Loucy (cell line): ENCODE data around the gene LBP.

ENCODE experiments used
- H2AFZ ChIP-seq: fragments of 200-600 bp; sonication (generic); 2 replicates; pipeline ENCODE4 v1.6.0; 2016; ENCODE audit warnings: antibody characterized with exemption, mild to moderate bottlenecking, low read length, moderate library complexity
- H3F3A ChIP-seq: fragments of 200-600 bp; 2 replicates; pipeline ENCODE4 v1.6.0; 2016; ENCODE audit warnings: antibody characterized with exemption, low read depth, mild to moderate bottlenecking
- H3K27me3 ChIP-seq: fragments of 200-600 bp; sonication (generic); 2 replicates; pipeline ENCODE4 v1.6.1; 2014; ENCODE audit warnings: low read length, mild to moderate bottlenecking; ENCODE audit not compliant: insufficient read depth, poor library complexity, severe bottlenecking
- H3K36me3 ChIP-seq: fragments of 200-600 bp; sonication (generic); 2 replicates; pipeline ENCODE4 v1.6.1; 2016; ENCODE audit warnings: low read length; ENCODE audit not compliant: insufficient read depth
- H3K4me1 ChIP-seq: fragments of 200-600 bp; sonication (generic); 2 replicates; pipeline ENCODE4 v1.5.1; 2014; ENCODE audit warnings: low read length, mild to moderate bottlenecking; ENCODE audit not compliant: insufficient read depth, poor library complexity, severe bottlenecking
- H3K4me2 ChIP-seq: fragments of 200-600 bp; sonication (generic); 2 replicates; pipeline ENCODE4 v1.6.0; 2014; ENCODE audit warnings: antibody characterized with exemption, low read length, low read depth, mild to moderate bottlenecking; ENCODE audit not compliant: poor library complexity, severe bottlenecking
- H3K4me3 ChIP-seq: fragments of 200-600 bp; sonication (generic); 2 replicates; pipeline ENCODE4 v1.5.1; 2014; ENCODE audit warnings: low read length, mild to moderate bottlenecking, mixed read lengths; ENCODE audit not compliant: poor library complexity, severe bottlenecking
- H3K79me2 ChIP-seq: fragments of 200-600 bp; sonication (generic); 2 replicates; pipeline ENCODE4 v1.6.1; 2014; ENCODE audit warnings: low read length; ENCODE audit not compliant: insufficient read depth
- H3K9ac ChIP-seq: fragments of 200-600 bp; sonication (generic); 2 replicates; pipeline ENCODE4 v1.6.0; 2014; ENCODE audit warnings: mild to moderate bottlenecking, low read depth, low read length, moderate library complexity; ENCODE audit not compliant: poor library complexity, severe bottlenecking
- H3K9me2 ChIP-seq: fragments of 200-600 bp; sonication (generic); replicated peaks from 2 replicates; pipeline ENCODE4 v1.6.1; 2016; ENCODE audit warnings: low read depth, low read length, mixed read lengths
- H3K9me3 ChIP-seq: fragments of 200-600 bp; sonication (generic); 2 replicates; pipeline ENCODE4 v1.6.1; 2014; ENCODE audit warnings: mild to moderate bottlenecking, antibody characterized with exemption, low read length, low read depth; ENCODE audit not compliant: insufficient read depth
- H4K20me1 ChIP-seq: fragments of 200-600 bp; sonication (generic); 2 replicates; pipeline ENCODE4 v1.6.0; 2014; ENCODE audit warnings: antibody characterized with exemption, low read length, mild to moderate bottlenecking; ENCODE audit not compliant: insufficient read depth, poor library complexity, severe bottlenecking
- EZH2phosphoT487 ChIP-seq: fragments of 200-600 bp; IDR thresholded peaks from 2 replicates; pipeline ENCODE4 v1.6.1; 2018; ENCODE audit warnings: antibody characterized with exemption, mild to moderate bottlenecking, moderate library complexity, borderline replicate concordance
- TF ChIP-seq, protein P1 (sequence below): fragments of 200-600 bp; sonication (generic); conservative IDR thresholded peaks from 2 replicates; pipeline ENCODE4 v1.5.1; 2014; ENCODE audit warnings: mild to moderate bottlenecking, antibody characterized with exemption, low read length

LBP gene

GRCh38 chr20:38355161-38356012 lies 9.1 kb downstream of the LBP start:
- no peaks in the 10 kb centered on the region for H3K9me2 ChIP-seq
- no peaks in the 10 kb centered on the region for H3K27me3 ChIP-seq
- no peaks in the 10 kb centered on the region for H4K20me1 ChIP-seq
- H3F3A ChIP-seq = no peaks in the 10 kb centered on the region
- H3K4me2 ChIP-seq = no peak overlapping the region
- no peak overlapping the region for H2AFZ ChIP-seq
- no peaks in the 10 kb centered on the region for H3K36me3 ChIP-seq
- H3K9me3 ChIP-seq = no peaks in the 10 kb centered on the region
- H3K4me3 ChIP-seq = no peak overlapping the region
- H3K79me2 ChIP-seq = no peaks in the 10 kb centered on the region
- TF ChIP-seq, protein P1, sequence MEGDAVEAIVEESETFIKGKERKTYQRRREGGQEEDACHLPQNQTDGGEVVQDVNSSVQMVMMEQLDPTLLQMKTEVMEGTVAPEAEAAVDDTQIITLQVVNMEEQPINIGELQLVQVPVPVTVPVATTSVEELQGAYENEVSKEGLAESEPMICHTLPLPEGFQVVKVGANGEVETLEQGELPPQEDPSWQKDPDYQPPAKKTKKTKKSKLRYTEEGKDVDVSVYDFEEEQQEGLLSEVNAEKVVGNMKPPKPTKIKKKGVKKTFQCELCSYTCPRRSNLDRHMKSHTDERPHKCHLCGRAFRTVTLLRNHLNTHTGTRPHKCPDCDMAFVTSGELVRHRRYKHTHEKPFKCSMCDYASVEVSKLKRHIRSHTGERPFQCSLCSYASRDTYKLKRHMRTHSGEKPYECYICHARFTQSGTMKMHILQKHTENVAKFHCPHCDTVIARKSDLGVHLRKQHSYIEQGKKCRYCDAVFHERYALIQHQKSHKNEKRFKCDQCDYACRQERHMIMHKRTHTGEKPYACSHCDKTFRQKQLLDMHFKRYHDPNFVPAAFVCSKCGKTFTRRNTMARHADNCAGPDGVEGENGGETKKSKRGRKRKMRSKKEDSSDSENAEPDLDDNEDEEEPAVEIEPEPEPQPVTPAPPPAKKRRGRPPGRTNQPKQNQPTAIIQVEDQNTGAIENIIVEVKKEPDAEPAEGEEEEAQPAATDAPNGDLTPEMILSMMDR = no peak
- TF ChIP-seq EZH2phosphoT487 = no peak
- no peaks in the 10 kb centered on the region for H3K4me1 ChIP-seq
- H3K9ac ChIP-seq = no peak overlapping the region

- no peaks in the 10 kb centered on the region for H3K9me2 ChIP-seq
- no peak overlapping the region for H3K4me2 ChIP-seq
- no peaks in the 10 kb centered on the region for H4K20me1 ChIP-seq
- no peak for TF ChIP-seq EZH2phosphoT487
- TF ChIP-seq, protein P1 = no peak
- H3K9ac ChIP-seq = no peak overlapping the region
- H3K4me1 ChIP-seq = no peaks in the 10 kb centered on the region
- no peaks in the 10 kb centered on the region for H3K27me3 ChIP-seq
- no peaks in the 10 kb centered on the region for H3K9me3 ChIP-seq
- no peaks in the 10 kb centered on the region for H3K36me3 ChIP-seq
- H3K79me2 ChIP-seq = no peaks in the 10 kb centered on the region
- H3F3A ChIP-seq = no peaks in the 10 kb centered on the region
- no peak overlapping the region for H3K4me3 ChIP-seq
- no peak overlapping the region for H2AFZ ChIP-seq
Measured at GRCh38 chr20:38357653-38358207, 11.4 kb downstream of the LBP start.

DNA sequence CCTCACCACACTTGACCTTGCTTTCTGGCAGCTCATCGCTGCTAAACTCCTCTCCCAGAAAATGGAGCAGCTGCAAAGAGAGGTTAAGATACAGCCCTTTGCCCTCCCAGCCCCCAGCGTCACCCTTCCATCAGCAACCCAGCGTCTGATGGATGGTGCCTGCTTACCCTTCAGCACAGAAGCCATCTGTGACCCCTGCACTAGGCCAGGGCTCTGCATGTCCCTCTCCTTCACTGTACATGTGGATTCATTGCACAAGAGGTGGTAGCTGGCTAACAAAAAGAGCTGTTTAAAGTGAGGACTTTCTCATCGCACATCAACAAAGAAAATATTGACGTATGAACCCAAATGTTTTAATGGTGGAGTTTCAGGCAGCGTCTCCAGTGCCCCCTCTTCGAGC lies 12.3 kb downstream of the LBP start:
- no peaks in the 10 kb centered on the region for H3K27me3 ChIP-seq
- no peak overlapping the region for H3K4me3 ChIP-seq
- H2AFZ ChIP-seq = no peak overlapping the region
- no peaks in the 10 kb centered on the region for H3K36me3 ChIP-seq
- H3F3A ChIP-seq = no peaks in the 10 kb centered on the region
- H3K4me2 ChIP-seq = no peak overlapping the region
- H3K9ac ChIP-seq = no peak overlapping the region
- H3K9me3 ChIP-seq = no peaks in the 10 kb centered on the region
- no peaks in the 10 kb centered on the region for H3K9me2 ChIP-seq
- no peaks in the 10 kb centered on the region for H3K4me1 ChIP-seq
- H4K20me1 ChIP-seq = no peaks in the 10 kb centered on the region
- TF ChIP-seq, protein P1 = no peak
- TF ChIP-seq EZH2phosphoT487 = no peak
- no peaks in the 10 kb centered on the region for H3K79me2 ChIP-seq
